OCI-LY1 (cell line): ENCODE data around the gene XPO4.

ENCODE experiments used
- H2AFZ ChIP-seq: fragments of 200-600 bp; sonication (generic), shearing (Covaris generic); 2 replicates; pipeline ENCODE4 v1.6.0; 2014; ENCODE audit warnings: antibody characterized with exemption, mild to moderate bottlenecking, low read length
- H3F3A ChIP-seq: fragments of 200-600 bp; sonication (generic), shearing (Covaris generic); 2 replicates; pipeline ENCODE4 v1.6.0; 2014; ENCODE audit warnings: mild to moderate bottlenecking, antibody characterized with exemption, low read length, moderate library complexity; ENCODE audit not compliant: insufficient read depth
- H3K27ac ChIP-seq: fragments of 200-600 bp; sonication (generic); 2 replicates; pipeline ENCODE4 v1.5.1; 2014; ENCODE audit warnings: low read length, mixed run types, mild to moderate bottlenecking, low read depth; ENCODE audit not compliant: poor library complexity, severe bottlenecking
- H3K27me3 ChIP-seq: fragments of 200-600 bp; sonication (generic); 2 replicates; pipeline ENCODE4 v1.6.0; 2014; ENCODE audit warnings: antibody characterized with exemption, mild to moderate bottlenecking, low read length, moderate library complexity; ENCODE audit not compliant: insufficient read depth
- H3K36me3 ChIP-seq: fragments of 200-600 bp; sonication (generic); 2 replicates; pipeline ENCODE4 v1.6.1; 2014; ENCODE audit warnings: mild to moderate bottlenecking, antibody characterized with exemption, low read length, moderate library complexity, mixed read lengths; ENCODE audit not compliant: insufficient read depth
- H3K4me1 ChIP-seq: fragments of 200-600 bp; sonication (generic); 2 replicates; pipeline ENCODE4 v1.5.1; 2014; ENCODE audit warnings: mild to moderate bottlenecking, low read length, moderate library complexity; ENCODE audit not compliant: insufficient read depth, severe bottlenecking
- H3K4me2 ChIP-seq: fragments of 200-600 bp; sonication (generic), shearing (Covaris generic); 2 replicates; pipeline ENCODE4 v1.6.1; 2014; ENCODE audit warnings: low read length
- H3K4me3 ChIP-seq: fragments of 200-600 bp; sonication (generic); 2 replicates; pipeline ENCODE4 v1.5.1; 2014; ENCODE audit warnings: low read length, low read depth, mild to moderate bottlenecking, mixed read lengths; ENCODE audit not compliant: poor library complexity, severe bottlenecking
- H3K79me2 ChIP-seq: fragments of 200-600 bp; shearing (Covaris generic); 2 replicates; pipeline ENCODE4 v1.6.1; 2016; ENCODE audit warnings: mixed run types, low read length, mixed read lengths; ENCODE audit not compliant: insufficient read depth
- H3K9ac ChIP-seq: fragments of 200-600 bp; sonication (generic), shearing (Covaris generic); 2 replicates; pipeline ENCODE4 v1.6.1; 2014; ENCODE audit warnings: mild to moderate bottlenecking, low read length, mixed read lengths
- H3K9me2 ChIP-seq: fragments of 200-600 bp; sonication (generic), shearing (Covaris generic); 2 replicates; pipeline ENCODE4 v1.6.1; 2014; ENCODE audit warnings: low read depth, mild to moderate bottlenecking, low read length, mixed read lengths
- H3K9me3 ChIP-seq: fragments of 200-600 bp; shearing (Covaris generic); 2 replicates; pipeline ENCODE4 v1.6.1; 2014; ENCODE audit warnings: low read length, mixed read lengths
- H4K20me1 ChIP-seq: fragments of 200-600 bp; sonication (generic), shearing (Covaris generic); 2 replicates; pipeline ENCODE4 v1.6.0; 2016; ENCODE audit warnings: mild to moderate bottlenecking, low read length; ENCODE audit not compliant: insufficient read depth
- EZH2 ChIP-seq: fragments of 200-600 bp; sonication (generic), shearing (Covaris generic); IDR thresholded peaks from 2 replicates; pipeline ENCODE4 v1.8.0; 2017; ENCODE audit warnings: borderline replicate concordance, mixed run types, mild to moderate bottlenecking, antibody characterized with exemption, low read length, moderate library complexity, mixed read lengths
- TF ChIP-seq, protein P1 (sequence below): fragments of 200-600 bp; sonication (generic), shearing (Covaris generic); IDR thresholded peaks from 2 replicates; pipeline ENCODE4 v1.5.1; 2017; ENCODE audit warnings: mild to moderate bottlenecking, antibody characterized with exemption, low read length, moderate library complexity, mixed read lengths

XPO4 gene

DNA sequence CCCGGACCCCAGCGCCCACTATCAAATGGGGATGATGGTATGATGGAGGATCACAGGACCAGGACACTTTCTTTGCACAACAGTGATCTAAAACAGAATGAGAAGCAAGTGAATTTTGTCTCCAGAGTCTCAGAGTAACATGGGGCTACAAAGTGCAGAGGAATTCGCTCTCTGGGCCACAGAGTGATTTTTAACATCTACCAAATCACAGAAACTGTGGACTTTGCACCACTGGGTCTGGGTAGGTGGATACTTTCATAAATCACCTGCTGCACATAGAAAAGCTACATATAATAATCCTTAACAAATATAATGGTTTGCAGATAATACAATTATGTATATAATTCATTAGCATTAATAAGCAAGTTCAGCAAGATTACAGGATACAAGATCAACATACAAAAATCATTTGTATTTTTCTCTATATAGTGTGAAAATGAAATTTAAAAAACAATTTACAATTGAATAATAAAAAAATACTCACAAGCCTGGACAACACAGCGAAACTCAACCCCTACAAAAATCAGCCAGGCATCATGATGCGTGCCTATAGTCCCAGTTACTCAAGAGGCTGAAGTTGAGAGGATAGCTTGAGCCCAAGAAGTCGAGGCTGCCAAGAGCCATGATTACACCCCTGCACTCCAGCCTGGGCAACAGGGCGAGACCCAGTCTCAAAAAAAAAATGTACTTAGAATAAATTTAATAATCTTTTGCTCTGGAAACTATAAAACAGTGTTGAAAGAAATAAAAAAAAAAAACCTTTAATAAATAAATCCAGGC is 68.5 kb downstream of the XPO4 start:
- TF ChIP-seq, protein P1, sequence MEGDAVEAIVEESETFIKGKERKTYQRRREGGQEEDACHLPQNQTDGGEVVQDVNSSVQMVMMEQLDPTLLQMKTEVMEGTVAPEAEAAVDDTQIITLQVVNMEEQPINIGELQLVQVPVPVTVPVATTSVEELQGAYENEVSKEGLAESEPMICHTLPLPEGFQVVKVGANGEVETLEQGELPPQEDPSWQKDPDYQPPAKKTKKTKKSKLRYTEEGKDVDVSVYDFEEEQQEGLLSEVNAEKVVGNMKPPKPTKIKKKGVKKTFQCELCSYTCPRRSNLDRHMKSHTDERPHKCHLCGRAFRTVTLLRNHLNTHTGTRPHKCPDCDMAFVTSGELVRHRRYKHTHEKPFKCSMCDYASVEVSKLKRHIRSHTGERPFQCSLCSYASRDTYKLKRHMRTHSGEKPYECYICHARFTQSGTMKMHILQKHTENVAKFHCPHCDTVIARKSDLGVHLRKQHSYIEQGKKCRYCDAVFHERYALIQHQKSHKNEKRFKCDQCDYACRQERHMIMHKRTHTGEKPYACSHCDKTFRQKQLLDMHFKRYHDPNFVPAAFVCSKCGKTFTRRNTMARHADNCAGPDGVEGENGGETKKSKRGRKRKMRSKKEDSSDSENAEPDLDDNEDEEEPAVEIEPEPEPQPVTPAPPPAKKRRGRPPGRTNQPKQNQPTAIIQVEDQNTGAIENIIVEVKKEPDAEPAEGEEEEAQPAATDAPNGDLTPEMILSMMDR, result no peak
- TF ChIP-seq EZH2, result no peak
- Histone ChIP-seq H3K27ac (no peak overlapping the region), H3K4me1 (no peaks in the 10 kb centered on the region), H3K9me2 (no peaks in the 10 kb centered on the region), H3K4me3 (no peak overlapping the region), H3K9me3 (no peaks in the 10 kb centered on the region), H3F3A (0 out of 2 replicates have a peak, but pooled peaks cover 5% of the 10 kb centered on the region), H3K79me2 (no peaks in the 10 kb centered on the region), H2AFZ (no peak overlapping the region), H4K20me1 (no peaks in the 10 kb centered on the region), H3K4me2 (no peak overlapping the region), H3K27me3 (no peaks in the 10 kb centered on the region), H3K9ac (no peak overlapping the region), H3K36me3 (peaks cover 37% of the 10 kb centered on the region)

DNA sequence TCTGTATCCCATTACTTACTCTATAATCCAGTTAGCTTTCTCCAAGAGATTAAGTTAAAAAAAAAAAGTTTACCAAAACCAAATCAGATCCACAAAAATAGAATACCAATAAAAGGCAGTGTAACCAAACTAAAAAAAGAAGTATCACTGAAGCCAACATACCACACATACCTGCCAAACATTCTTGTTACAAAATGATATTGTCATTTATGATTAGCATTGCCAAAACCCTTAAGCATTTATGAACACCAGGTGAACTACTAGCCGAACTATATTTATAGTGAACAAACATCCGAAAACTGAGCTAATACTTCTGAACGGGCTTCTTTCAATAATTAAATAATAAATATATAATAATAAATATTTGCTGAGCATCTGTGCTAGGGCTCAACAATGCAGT is 69.7 kb downstream of the XPO4 start:
- H2AFZ ChIP-seq, result no peak overlapping the region
- H3K79me2 ChIP-seq, result no peaks in the 10 kb centered on the region
- TF ChIP-seq EZH2, result no peak
- H3K4me2 ChIP-seq, result no peak overlapping the region
- no peak overlapping the region for H3K4me3 ChIP-seq
- peaks cover 9% of the 10 kb centered on the region for H3K4me1 ChIP-seq
- no peaks in the 10 kb centered on the region for H3K9me2 ChIP-seq
- H3K27me3 ChIP-seq, result no peaks in the 10 kb centered on the region
- 0 out of 2 replicates have a peak, but pooled peaks cover 6% of the 10 kb centered on the region for H3F3A ChIP-seq
- peaks cover 26% of the 10 kb centered on the region for H3K36me3 ChIP-seq
- no peak overlapping the region for H3K9ac ChIP-seq
- no peak overlapping the region for H3K27ac ChIP-seq
- no peaks in the 10 kb centered on the region for H3K9me3 ChIP-seq
- no peaks in the 10 kb centered on the region for H4K20me1 ChIP-seq

DNA sequence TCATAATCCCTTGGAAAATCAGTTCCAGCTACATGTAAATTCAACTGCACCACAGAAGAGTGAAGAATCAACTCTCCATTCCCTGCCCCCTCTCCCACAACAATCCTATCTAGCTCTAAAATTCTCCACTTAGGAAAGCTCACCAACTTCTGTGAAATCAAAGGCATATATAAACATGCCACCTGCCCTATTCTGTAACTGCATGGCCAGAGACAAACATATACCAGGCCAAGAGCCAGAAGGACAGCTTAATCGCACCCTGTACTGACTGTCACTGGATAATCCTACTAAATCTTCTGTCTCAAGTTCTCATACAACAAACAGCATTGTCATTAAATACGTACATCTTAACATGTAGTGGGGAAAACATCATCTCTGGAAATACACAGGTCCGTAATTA is 70.6 kb downstream of the XPO4 start:
- no peaks in the 10 kb centered on the region for H4K20me1 ChIP-seq
- H3K4me3 ChIP-seq, result no peak overlapping the region
- no peak overlapping the region for H3K27ac ChIP-seq
- H3K9ac ChIP-seq, result no peak overlapping the region
- H3K79me2 ChIP-seq, result no peaks in the 10 kb centered on the region
- H3K4me1 ChIP-seq, result peaks cover 15% of the 10 kb centered on the region
- H3K9me2 ChIP-seq, result no peaks in the 10 kb centered on the region
- no peak overlapping the region for H3K4me2 ChIP-seq
- no peak overlapping the region for H2AFZ ChIP-seq
- H3K9me3 ChIP-seq, result no peaks in the 10 kb centered on the region
- 0 out of 2 replicates have a peak, but pooled peaks cover 6% of the 10 kb centered on the region for H3F3A ChIP-seq
- H3K27me3 ChIP-seq, result no peaks in the 10 kb centered on the region
- TF ChIP-seq, protein P1, result no peak
- TF ChIP-seq EZH2, result no peak
- peaks cover 18% of the 10 kb centered on the region; the same call in 1 of the 2 replicates for H3K36me3 ChIP-seq
